T-helper 17 cell (primary cell): ENCODE data around the gene ZNF672. TPM values are rescaled to one million over a fixed set of nuclear protein-coding genes. Genes with fewer than 3 reads are reported as not detected.

Experiments used
- total RNA-seq, 4 donors: library from RNA in 2 of 4; stranded (reverse) in 2 of 4; gene quantifications; one replicate each; pipeline ENCODE4 v1.2.3 and lab custom pipeline; 2022 to 2026

Gene ZNF672
- total RNA-seq, 2 donors from 2014 or later, result 23.1 to 28.8 TPM

Other genes starting within 250 kb of the ZNF672 start
- not detected for gene OR2T10, start 240.5 kb upstream of the ZNF672 start, total RNA-seq
- not detected for gene OR2T11, start 203.1 kb upstream of the ZNF672 start, total RNA-seq
- not detected for gene OR2T35, start 192.9 kb upstream of the ZNF672 start, total RNA-seq
- gene OR2T27, start 182.7 kb upstream of the ZNF672 start, total RNA-seq, result not detected
- not detected for gene OR14I1, start 135.5 kb upstream of the ZNF672 start, total RNA-seq
- not detected for gene LYPD8, start 82.5 kb upstream of the ZNF672 start, total RNA-seq
- gene SH3BP5L, start 12.3 kb upstream of the ZNF672 start, total RNA-seq, result 10 to 100 TPM; 13.3 to 20.0 TPM
- 10 to 100 TPM; 35.0 to 41.4 TPM for gene ZNF692, start 20.9 kb downstream of the ZNF672 start, total RNA-seq
- 1 to 10 TPM; 2.1 to 3.6 TPM for gene PGBD2, start 68.0 kb downstream of the ZNF672 start, total RNA-seq